Glutamatergic neuron (in vitro differentiated cells): Measurements from ENCODE around the gene ACCSL. TPM values are rescaled to one million over a fixed set of nuclear protein-coding genes. Genes with fewer than 3 reads are reported as not detected.

ENCODE experiments used
- DNase-seq: peaks from one replicate; pipeline ENCODE4 v3.0.0; 2022
- H3K27ac Mint-ChIP-seq: one replicate; pipeline ENCODE4 v1.8.0; 2020; ENCODE audit warnings: mild to moderate bottlenecking, mixed read lengths, inconsistent platforms; ENCODE audit not compliant: unreplicated experiment
- H3K27me3 Mint-ChIP-seq: one replicate; pipeline ENCODE4 v1.8.0; 2020; ENCODE audit warnings: mild to moderate bottlenecking, moderate library complexity, mixed read lengths, inconsistent platforms; ENCODE audit not compliant: unreplicated experiment
- H3K36me3 Mint-ChIP-seq: one replicate; pipeline ENCODE4 v1.8.0; 2020; ENCODE audit warnings: mild to moderate bottlenecking, mixed read lengths, inconsistent platforms; ENCODE audit not compliant: unreplicated experiment
- H3K4me1 Mint-ChIP-seq: one replicate; pipeline ENCODE4 v1.8.0; 2020; ENCODE audit warnings: mild to moderate bottlenecking, low read depth, mixed read lengths, inconsistent platforms; ENCODE audit not compliant: unreplicated experiment
- H3K4me3 Mint-ChIP-seq: one replicate; pipeline ENCODE4 v1.8.0; 2020; ENCODE audit warnings: mild to moderate bottlenecking, mixed read lengths, inconsistent platforms; ENCODE audit not compliant: unreplicated experiment
- H3K9me3 Mint-ChIP-seq: one replicate; pipeline ENCODE4 v1.8.0; 2020; ENCODE audit warnings: mild to moderate bottlenecking, moderate library complexity, mixed read lengths, inconsistent platforms; ENCODE audit not compliant: unreplicated experiment
- total RNA-seq: library from RNA; stranded (reverse); fragmentation: NEBNext Ultra II Directional; extraction: Animal tissue kit (Norgen Biotek cat#: 25700); gene quantifications from one replicate; pipeline ENCODE4 v1.2.1, GENCODE V29; 2021; ENCODE audit not compliant: unreplicated experiment
- TF ChIP-seq, protein P1 (sequence below): fragments of 200-600 bp; sonication (generic); IDR thresholded peaks from one replicate; pipeline ENCODE4 v1.5.0; 2021; ENCODE audit not compliant: partially characterized antibody, unreplicated experiment

Gene ACCSL
- total RNA-seq, 1 donor from 2014 or later = not detected

DNA sequence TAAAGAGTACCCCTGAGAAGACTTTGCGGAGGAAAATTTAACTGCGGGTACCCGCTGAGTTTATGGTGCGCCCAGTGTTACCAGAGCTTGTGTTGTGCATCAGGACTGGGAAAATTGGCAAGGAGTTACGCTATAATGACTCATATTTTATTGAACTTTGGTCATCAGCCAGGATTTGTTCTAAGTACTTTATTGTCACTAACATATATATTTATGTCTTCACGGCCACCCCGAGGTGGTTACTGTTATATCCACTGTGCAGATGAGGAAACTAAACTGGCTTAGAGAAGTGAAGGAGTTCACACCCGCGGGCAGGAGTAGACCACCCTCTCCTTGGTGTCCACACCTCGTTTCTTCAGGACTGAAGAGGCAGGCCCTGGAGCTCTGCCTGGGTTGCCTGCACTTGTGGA is 19.0 kb downstream of the ACCSL start:
- Mint-ChIP-seq H3K4me1 (peaks cover 31% of the 10 kb centered on the region), H3K27me3 (peaks cover 7% of the 10 kb centered on the region), H3K9me3 (peaks cover 3% of the 10 kb centered on the region), H3K4me3 (peak overlapping the region; percentile 87), H3K27ac (peak overlapping the region; percentile 87), H3K36me3 (no peaks in the 10 kb centered on the region)
- DNase-seq = no peak
- TF ChIP-seq, protein P1, sequence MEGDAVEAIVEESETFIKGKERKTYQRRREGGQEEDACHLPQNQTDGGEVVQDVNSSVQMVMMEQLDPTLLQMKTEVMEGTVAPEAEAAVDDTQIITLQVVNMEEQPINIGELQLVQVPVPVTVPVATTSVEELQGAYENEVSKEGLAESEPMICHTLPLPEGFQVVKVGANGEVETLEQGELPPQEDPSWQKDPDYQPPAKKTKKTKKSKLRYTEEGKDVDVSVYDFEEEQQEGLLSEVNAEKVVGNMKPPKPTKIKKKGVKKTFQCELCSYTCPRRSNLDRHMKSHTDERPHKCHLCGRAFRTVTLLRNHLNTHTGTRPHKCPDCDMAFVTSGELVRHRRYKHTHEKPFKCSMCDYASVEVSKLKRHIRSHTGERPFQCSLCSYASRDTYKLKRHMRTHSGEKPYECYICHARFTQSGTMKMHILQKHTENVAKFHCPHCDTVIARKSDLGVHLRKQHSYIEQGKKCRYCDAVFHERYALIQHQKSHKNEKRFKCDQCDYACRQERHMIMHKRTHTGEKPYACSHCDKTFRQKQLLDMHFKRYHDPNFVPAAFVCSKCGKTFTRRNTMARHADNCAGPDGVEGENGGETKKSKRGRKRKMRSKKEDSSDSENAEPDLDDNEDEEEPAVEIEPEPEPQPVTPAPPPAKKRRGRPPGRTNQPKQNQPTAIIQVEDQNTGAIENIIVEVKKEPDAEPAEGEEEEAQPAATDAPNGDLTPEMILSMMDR = no peak

DNA sequence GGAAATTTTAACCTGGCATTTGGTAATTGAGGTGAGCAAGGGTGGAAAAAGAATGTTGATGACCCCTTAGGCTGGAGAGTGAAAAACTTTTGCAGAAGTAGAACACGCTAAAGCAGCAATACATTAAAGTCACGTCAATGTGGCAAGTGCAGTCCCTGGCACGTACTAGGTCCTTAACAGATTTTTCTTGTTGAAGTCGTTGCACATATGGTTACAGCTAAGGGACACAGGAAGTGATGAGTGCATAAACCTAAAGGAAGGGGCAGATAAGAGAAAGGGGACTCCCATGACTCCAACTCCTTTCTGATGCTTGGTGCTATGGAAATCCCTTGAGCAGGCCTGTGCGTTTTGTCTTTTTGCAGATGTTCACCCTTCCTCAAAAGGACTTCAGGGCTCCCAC is 19.5 kb downstream of the ACCSL start:
- Mint-ChIP-seq H3K36me3 (no peaks in the 10 kb centered on the region), H3K27me3 (peaks cover 7% of the 10 kb centered on the region), H3K4me3 (peak overlapping the region; percentile 87), H3K9me3 (peaks cover 3% of the 10 kb centered on the region), H3K27ac (peak overlapping the region; percentile 87), H3K4me1 (peaks cover 28% of the 10 kb centered on the region)
- TF ChIP-seq, protein P1 = no peak
- no peak for DNase-seq

DNA sequence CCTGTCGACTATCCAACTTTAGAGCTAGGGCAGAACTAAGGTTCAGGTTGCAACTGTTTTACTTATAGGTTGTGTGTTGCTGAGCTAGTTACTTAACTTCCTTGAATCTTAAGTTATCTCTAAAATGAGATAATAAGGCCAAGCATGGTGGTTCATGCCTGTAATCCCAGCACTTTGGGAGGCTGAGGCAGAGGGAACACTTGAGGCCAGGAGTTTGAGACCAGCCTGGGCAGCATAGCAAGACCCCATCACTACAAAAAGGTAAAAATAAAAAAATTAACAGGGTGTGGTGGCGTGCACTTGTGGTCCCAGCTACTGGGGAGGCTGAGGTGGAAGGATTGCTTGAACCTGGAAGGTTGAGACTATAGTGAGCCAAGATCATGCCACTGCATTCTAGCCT is 20.4 kb downstream of the ACCSL start:
- no peak for DNase-seq
- Mint-ChIP-seq H3K27me3 (peaks cover 5% of the 10 kb centered on the region), H3K36me3 (no peaks in the 10 kb centered on the region)

DNA sequence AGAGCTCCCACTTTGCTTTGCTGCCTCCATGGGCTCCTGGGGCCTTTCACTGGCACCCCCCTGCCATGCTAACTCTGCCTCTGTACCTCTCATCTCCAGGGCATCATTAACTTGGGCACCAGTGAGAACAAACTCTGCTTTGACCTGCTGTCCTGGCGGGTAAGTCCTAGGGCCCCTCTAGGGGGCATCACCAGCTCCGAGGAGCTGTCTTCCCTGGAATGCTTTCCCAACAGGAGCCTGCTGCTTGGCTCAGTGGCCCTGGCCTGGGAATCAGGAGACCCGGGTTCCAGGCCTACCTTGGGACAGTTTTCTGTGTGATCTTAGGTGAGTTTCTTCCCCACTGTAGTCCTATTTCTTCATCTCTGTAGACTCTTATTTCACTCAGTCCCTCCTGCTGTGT is 23.4 kb downstream of the ACCSL start:
- Mint-ChIP-seq H3K36me3 (no peaks in the 10 kb centered on the region), H3K27ac (no peak overlapping the region), H3K4me1 (peaks cover 2% of the 10 kb centered on the region), H3K27me3 (peaks cover 3% of the 10 kb centered on the region), H3K4me3 (no peak overlapping the region), H3K9me3 (peaks cover 3% of the 10 kb centered on the region)
- TF ChIP-seq, protein P1 = no peak
- no peak for DNase-seq

More for the DNA sequence above, 20.4 kb downstream of the ACCSL start:
- Mint-ChIP-seq H3K4me3 (no peak overlapping the region), H3K9me3 (peaks cover 3% of the 10 kb centered on the region), H3K4me1 (peaks cover 19% of the 10 kb centered on the region), H3K27ac (no peak overlapping the region)
- TF ChIP-seq, protein P1 = no peak

DNA sequence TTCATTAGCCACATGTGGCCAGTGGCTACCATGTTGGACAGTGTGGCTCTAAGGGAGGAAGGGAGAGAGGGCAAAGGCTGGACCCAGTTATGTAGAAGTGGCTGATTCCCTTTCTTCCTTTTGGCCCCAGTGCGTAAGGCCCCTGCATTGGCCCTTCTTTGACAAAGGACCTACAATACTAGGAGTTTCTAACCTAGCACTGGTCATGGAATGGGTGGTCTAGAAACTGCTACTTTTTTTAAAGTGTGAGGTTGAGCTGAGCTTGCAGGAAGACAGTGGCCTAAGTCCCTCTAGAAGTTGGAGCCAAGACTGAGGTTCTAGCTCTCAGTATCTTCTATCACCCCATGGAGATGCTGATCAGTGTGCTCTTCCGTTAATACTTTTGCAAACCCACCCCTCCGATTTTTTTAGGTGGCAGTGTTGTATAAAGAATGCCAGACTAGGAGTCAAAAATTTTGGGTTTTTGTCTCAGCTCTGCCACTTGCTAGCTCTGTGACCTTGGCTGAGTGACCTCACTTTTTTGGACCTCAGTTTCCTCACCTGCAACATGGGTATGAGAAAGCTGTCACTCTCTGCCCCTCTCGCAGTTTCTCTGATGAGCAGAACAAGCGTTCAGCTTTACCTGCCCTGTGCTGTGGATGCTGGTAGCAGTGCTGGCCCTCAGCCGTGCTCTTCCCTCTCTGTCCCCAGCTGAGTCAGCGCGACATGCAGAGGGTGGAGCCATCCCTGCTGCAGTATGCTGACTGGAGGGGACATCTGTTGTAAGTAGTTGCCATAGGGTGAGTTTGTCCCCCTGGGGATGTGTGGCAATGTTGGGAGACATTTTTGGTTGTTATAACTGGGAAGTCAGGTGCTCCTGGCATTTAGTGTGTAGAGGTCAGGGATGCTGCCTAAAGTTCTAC is 25.2 kb downstream of the ACCSL start:
- TF ChIP-seq, protein P1 = no peak
- H3K36me3 Mint-ChIP-seq = peaks cover 9% of the 10 kb centered on the region
- H3K9me3 Mint-ChIP-seq = no peaks in the 10 kb centered on the region
- no peak overlapping the region for H3K27ac Mint-ChIP-seq
- peaks cover 2% of the 10 kb centered on the region for H3K4me1 Mint-ChIP-seq
- peaks cover 7% of the 10 kb centered on the region for H3K27me3 Mint-ChIP-seq
- no peak overlapping the region for H3K4me3 Mint-ChIP-seq
- no peak for DNase-seq
